ENCODE results near the gene PEF1. TPM values are rescaled to one million over a fixed set of nuclear protein-coding genes. Genes with fewer than 3 reads are reported as not detected.

PEF1 gene
- total RNA-seq, 1 donor from 2014 or later = 70.9 TPM

- no peak for TF ChIP-seq CTCF (IDR thresholded peaks at IDR 0.05; ENCODE audit: unreplicated experiment)
- no peak overlapping the region for H3K27ac Mint-ChIP-seq (ENCODE audit: unreplicated experiment)
- H3K4me3 Mint-ChIP-seq (ENCODE audit: unreplicated experiment) = no peak overlapping the region
- H3K36me3 Mint-ChIP-seq (ENCODE audit: low read depth, unreplicated experiment) = peaks cover 3% of the 10 kb centered on the region
- peaks cover 5% of the 10 kb centered on the region for H3K4me1 Mint-ChIP-seq (ENCODE audit: unreplicated experiment)
- no peak for DNase-seq (ENCODE audit: low spot score)
- H3K27me3 Mint-ChIP-seq (ENCODE audit: unreplicated experiment) = peaks cover 8% of the 10 kb centered on the region
- H3K9me3 Mint-ChIP-seq (ENCODE audit: unreplicated experiment) = no peaks in the 10 kb centered on the region
These were observed 9.2 kb upstream of the PEF1 start for GRCh38 chr1:31653717-31654473.

- Mint-ChIP-seq H3K9me3 (ENCODE audit: unreplicated experiment) (no peaks in the 10 kb centered on the region), H3K4me3 (ENCODE audit: unreplicated experiment) (no peak overlapping the region), H3K36me3 (ENCODE audit: low read depth, unreplicated experiment) (peaks cover 3% of the 10 kb centered on the region), H3K4me1 (ENCODE audit: unreplicated experiment) (peaks cover 12% of the 10 kb centered on the region), H3K27ac (ENCODE audit: unreplicated experiment) (no peak overlapping the region), H3K27me3 (ENCODE audit: unreplicated experiment) (peaks cover 8% of the 10 kb centered on the region)
- DNase-seq (ENCODE audit: low spot score) = no peak
- no peak for TF ChIP-seq CTCF (IDR thresholded peaks at IDR 0.05; ENCODE audit: unreplicated experiment)
These were observed 8.3 kb upstream of the PEF1 start for GRCh38 chr1:31652891-31653499.

- no peak overlapping the region for H3K4me3 Mint-ChIP-seq (ENCODE audit: unreplicated experiment)
- peaks cover 12% of the 10 kb centered on the region for H3K4me1 Mint-ChIP-seq (ENCODE audit: unreplicated experiment)
- TF ChIP-seq CTCF (IDR thresholded peaks at IDR 0.05; ENCODE audit: unreplicated experiment) = no peak
- H3K27ac Mint-ChIP-seq (ENCODE audit: unreplicated experiment) = no peak overlapping the region
- DNase-seq (ENCODE audit: low spot score) = no peak
- no peaks in the 10 kb centered on the region for H3K9me3 Mint-ChIP-seq (ENCODE audit: unreplicated experiment)
- no peaks in the 10 kb centered on the region for H3K36me3 Mint-ChIP-seq (ENCODE audit: low read depth, unreplicated experiment)
- peaks cover 6% of the 10 kb centered on the region for H3K27me3 Mint-ChIP-seq (ENCODE audit: unreplicated experiment)
These were observed 7.1 kb upstream of the PEF1 start for GRCh38 chr1:31651766-31652165.

GRCh38 chr1:31651089-31651420 is 6.4 kb upstream of the PEF1 start:
- peaks cover 9% of the 10 kb centered on the region for H3K27me3 Mint-ChIP-seq (ENCODE audit: unreplicated experiment)
- H3K4me3 Mint-ChIP-seq (ENCODE audit: unreplicated experiment) = no peak overlapping the region
- no peaks in the 10 kb centered on the region for H3K9me3 Mint-ChIP-seq (ENCODE audit: unreplicated experiment)
- peaks cover 13% of the 10 kb centered on the region for H3K4me1 Mint-ChIP-seq (ENCODE audit: unreplicated experiment)
- no peak overlapping the region for H3K27ac Mint-ChIP-seq (ENCODE audit: unreplicated experiment)
- H3K36me3 Mint-ChIP-seq (ENCODE audit: low read depth, unreplicated experiment) = peaks cover 3% of the 10 kb centered on the region
- DNase-seq (ENCODE audit: low spot score) = no peak
- TF ChIP-seq CTCF (IDR thresholded peaks at IDR 0.05; ENCODE audit: unreplicated experiment) = no peak

All from endothelial cell (in vitro differentiated cells).